Liver (tissue), 9 donors: ENCODE measurements around the gene EXOC8. TPM values are rescaled to one million over a fixed set of nuclear protein-coding genes. Genes with fewer than 3 reads are reported as not detected.

ENCODE experiments used
- DNase-seq: peaks from one replicate; pipeline ENCODE4 v3.0.0-alpha.2; 2017; ENCODE audit warnings: low spot score
- H3K27ac ChIP-seq, 2 donors: one replicate each; pipeline ENCODE4 v1.7.0; 2013; ENCODE audit warnings: inconsistent platforms in 2 of 2, low read length in 2 of 2, control low read depth in 1 of 2, low read depth in 1 of 2, mild to moderate bottlenecking in 1 of 2
- H3K27me3 ChIP-seq, 4 donors: one replicate each; pipeline versions ENCODE4 v1.6.1 to v1.7.0; 2013; ENCODE audit warnings: low read length in 3 of 4, inconsistent platforms in 1 of 4, mild to moderate bottlenecking in 1 of 4, moderate library complexity in 1 of 4; ENCODE audit not compliant: control insufficient read depth in 4 of 4, insufficient read depth in 4 of 4
- H3K36me3 ChIP-seq, 4 donors: one replicate each; pipeline versions ENCODE4 v1.6.1 to v1.7.0; 2013; ENCODE audit warnings: low read length in 3 of 4, mild to moderate bottlenecking in 3 of 4, low read depth in 1 of 4, moderate library complexity in 1 of 4; ENCODE audit not compliant: control insufficient read depth in 4 of 4, insufficient read depth in 3 of 4
- H3K4me1 ChIP-seq, 4 donors: one replicate each; pipeline versions ENCODE4 v1.6.1 to v1.7.0; 2013; ENCODE audit warnings: low read length in 3 of 4, mild to moderate bottlenecking in 3 of 4, moderate library complexity in 1 of 4; ENCODE audit not compliant: control insufficient read depth in 4 of 4, insufficient read depth in 4 of 4
- H3K4me3 ChIP-seq, 3 donors: one replicate each; pipeline versions ENCODE4 v1.6.1 to v1.7.0; 2013; ENCODE audit warnings: low read length in 3 of 3, control low read depth in 1 of 3, low read depth in 1 of 3, mild to moderate bottlenecking in 1 of 3
- H3K9ac ChIP-seq, 2 donors: one replicate each; pipeline ENCODE4 v1.7.0; 2013; ENCODE audit warnings: low read length in 2 of 2, mild to moderate bottlenecking in 2 of 2, moderate library complexity in 2 of 2, control low read depth in 1 of 2, low read depth in 1 of 2
- H3K9me3 ChIP-seq, 4 donors: one replicate each; pipeline versions ENCODE4 v1.6.1 to v1.7.0; 2013; ENCODE audit warnings: low read length in 3 of 4; ENCODE audit not compliant: control insufficient read depth in 4 of 4
- ATF3 ChIP-seq: IDR thresholded peaks from 2 replicates; pipeline ENCODE4 v1.6.1; 2016; ENCODE audit warnings: antibody characterized with exemption
- EGR1 ChIP-seq, 2 donors: IDR thresholded peaks; 2 replicates each; pipeline ENCODE4 v1.6.1; 2016 to 2018; ENCODE audit warnings: antibody characterized with exemption in 2 of 2, low read depth in 2 of 2
- FOXA1 ChIP-seq: IDR thresholded peaks from 2 replicates; pipeline ENCODE4 v1.6.1; 2016; ENCODE audit warnings: antibody characterized with exemption
- FOXA2 ChIP-seq: IDR thresholded peaks from 2 replicates; pipeline ENCODE4 v1.6.1; 2016; ENCODE audit warnings: antibody characterized with exemption
- GABPA ChIP-seq, 2 donors: IDR thresholded peaks in 1 of 2; conservative IDR thresholded peaks in 1 of 2; 2 replicates each; pipeline ENCODE4 v1.6.1; 2016; ENCODE audit warnings: antibody characterized with exemption in 2 of 2, mild to moderate bottlenecking in 1 of 2, moderate library complexity in 1 of 2
- HNF4A ChIP-seq, 2 donors: conservative IDR thresholded peaks; 2 replicates each; pipeline ENCODE4 v1.6.1; 2016; ENCODE audit warnings: antibody characterized with exemption in 2 of 2, mild to moderate bottlenecking in 2 of 2
- HNF4G ChIP-seq: IDR thresholded peaks from 2 replicates; pipeline ENCODE4 v1.6.1; 2016; ENCODE audit warnings: antibody characterized with exemption
- JUND ChIP-seq, 2 donors: IDR thresholded peaks; 2 replicates each; pipeline ENCODE4 v1.6.1; 2016; ENCODE audit warnings: antibody characterized with exemption in 2 of 2
- NR2F2 ChIP-seq: IDR thresholded peaks from 2 replicates; pipeline ENCODE4 v1.6.1; 2016; ENCODE audit warnings: antibody characterized with exemption
- RAD21 ChIP-seq, 2 donors: IDR thresholded peaks; 2 replicates each; pipeline ENCODE4 v1.6.1; 2016; ENCODE audit warnings: antibody characterized with exemption in 2 of 2, mild to moderate bottlenecking in 2 of 2
- RXRA ChIP-seq, 2 donors: IDR thresholded peaks; 2 replicates each; pipeline ENCODE4 v1.6.1; 2017 to 2018; ENCODE audit warnings: antibody characterized with exemption in 2 of 2, mild to moderate bottlenecking in 1 of 2
- SP1 ChIP-seq: IDR thresholded peaks from 2 replicates; pipeline ENCODE4 v1.6.1; 2018; ENCODE audit warnings: antibody characterized with exemption, mild to moderate bottlenecking
- TAF1 ChIP-seq: conservative IDR thresholded peaks from 2 replicates; pipeline ENCODE4 v1.6.1; 2016; ENCODE audit warnings: antibody characterized with exemption, mild to moderate bottlenecking
- YY1 ChIP-seq: IDR thresholded peaks from 2 replicates; pipeline ENCODE4 v1.6.1; 2016; ENCODE audit warnings: antibody characterized with exemption, mild to moderate bottlenecking
- WGBS: extraction: QIAGEN DNeasy Blood & Tissue Kit; methylation state at CpG from one replicate; pipeline ENCODE4 v1.1.7; 2013; 5-methylcytosine and 5-hydroxymethylcytosine counted together
- polyA plus RNA-seq, 2 donors: library from polyadenylated mRNA; stranded (reverse) in 1 of 2; unstranded in 1 of 2; fragments of 200-250 nt in 1 of 2; fragments of >200 nt in 1 of 2; fragmentation: Nextera tagmentation in 1 of 2; extraction: Ambion mirVana in 1 of 2; gene quantifications; one replicate each; pipeline versions ENCODE4 v1.2.1 to v1.2.3, GENCODE V29; 2013 to 2015
- total RNA-seq, 2 donors: library from RNA; depleted of rRNA; stranded (reverse); fragments of >200 nt; gene quantifications; one replicate each; pipeline ENCODE4 v1.2.3, GENCODE V29; 2014
- TF ChIP-seq, protein P1 (sequence below): IDR thresholded peaks from 2 replicates; pipeline ENCODE4 v1.6.1; 2016; ENCODE audit warnings: antibody characterized with exemption, mild to moderate bottlenecking
- TF ChIP-seq, protein P2 (sequence below): IDR thresholded peaks from 2 replicates; pipeline ENCODE4 v1.6.1; 2016; ENCODE audit warnings: antibody characterized with exemption
- TF ChIP-seq, protein P3 (sequence below): IDR thresholded peaks from 2 replicates; pipeline ENCODE4 v1.6.1; 2016; ENCODE audit warnings: antibody characterized with exemption
- donor health status: healthy.
- donor health status: healthy.
- donor health status: healthy.
- donor health status: healthy.
- donor health status: healthy.

EXOC8 gene
- total and polyA plus RNA-seq, 4 donors, result 1.6 to 13.4 (median 7.5) TPM

DNA sequence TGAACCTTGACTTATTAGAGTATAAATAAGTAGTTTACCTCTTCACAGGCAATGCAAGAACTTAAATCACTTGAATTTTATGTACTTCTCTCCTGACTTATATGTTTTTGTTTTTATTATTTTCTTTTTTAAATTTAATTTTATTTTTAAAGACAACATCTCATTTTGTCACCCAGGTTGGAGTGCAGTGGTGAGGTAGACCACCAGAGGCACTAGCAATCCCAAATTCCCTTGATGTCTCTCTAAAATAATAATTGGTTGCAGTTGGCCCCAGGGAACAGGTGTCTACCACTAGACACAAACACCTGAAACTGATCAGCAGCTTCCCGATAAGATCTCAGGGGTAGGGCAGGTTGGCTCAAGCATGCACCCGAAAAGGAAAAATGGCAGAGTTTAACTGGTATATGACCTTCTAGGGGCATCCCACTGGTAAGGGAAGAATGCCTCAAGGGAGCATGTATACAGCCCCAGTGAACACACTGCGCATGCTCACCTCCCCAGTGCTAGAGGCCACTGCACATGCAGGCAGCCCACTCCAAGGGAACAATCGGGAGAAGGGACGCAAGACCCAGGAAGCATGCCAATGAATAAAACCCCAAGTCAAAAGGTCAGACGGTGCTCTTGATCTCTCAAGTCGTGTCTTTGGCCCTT lies 14.6 kb downstream of the EXOC8 start:
- DNase-seq, result no peak
- H3K36me3 ChIP-seq, result no peaks in the 10 kb centered on the region
- H3K27ac ChIP-seq, result no peak overlapping the region
- H3K4me1 ChIP-seq, result peaks cover 0 to 8% (median 6%) of the 10 kb centered on the region in 4 donors
- no peaks in the 10 kb centered on the region for H3K27me3 ChIP-seq
- no peak overlapping the region for H3K4me3 ChIP-seq
- no peaks in the 10 kb centered on the region for H3K9me3 ChIP-seq
- no peak overlapping the region for H3K9ac ChIP-seq
- TF ChIP-seq FOXA1 (no peak), HNF4A (conservative IDR thresholded peaks at IDR 0.05) (no peak), RAD21 (IDR thresholded peaks at IDR 0.05) (no peak), FOXA2 (no peak), RXRA (IDR thresholded peaks at IDR 0.05) (no peak), SP1 (no peak), GABPA (IDR thresholded peaks at IDR 0.05 in 1 of 2, conservative IDR thresholded peaks at IDR 0.05 in 1 of 2) (no peak), HNF4G (no peak), NR2F2 (no peak), EGR1 (IDR thresholded peaks at IDR 0.05; ENCODE audit: low read depth in 2 of 2) (no peak), YY1 (no peak), TAF1 (no peak), JUND (IDR thresholded peaks at IDR 0.05) (no peak)
- TF ChIP-seq, protein P1, sequence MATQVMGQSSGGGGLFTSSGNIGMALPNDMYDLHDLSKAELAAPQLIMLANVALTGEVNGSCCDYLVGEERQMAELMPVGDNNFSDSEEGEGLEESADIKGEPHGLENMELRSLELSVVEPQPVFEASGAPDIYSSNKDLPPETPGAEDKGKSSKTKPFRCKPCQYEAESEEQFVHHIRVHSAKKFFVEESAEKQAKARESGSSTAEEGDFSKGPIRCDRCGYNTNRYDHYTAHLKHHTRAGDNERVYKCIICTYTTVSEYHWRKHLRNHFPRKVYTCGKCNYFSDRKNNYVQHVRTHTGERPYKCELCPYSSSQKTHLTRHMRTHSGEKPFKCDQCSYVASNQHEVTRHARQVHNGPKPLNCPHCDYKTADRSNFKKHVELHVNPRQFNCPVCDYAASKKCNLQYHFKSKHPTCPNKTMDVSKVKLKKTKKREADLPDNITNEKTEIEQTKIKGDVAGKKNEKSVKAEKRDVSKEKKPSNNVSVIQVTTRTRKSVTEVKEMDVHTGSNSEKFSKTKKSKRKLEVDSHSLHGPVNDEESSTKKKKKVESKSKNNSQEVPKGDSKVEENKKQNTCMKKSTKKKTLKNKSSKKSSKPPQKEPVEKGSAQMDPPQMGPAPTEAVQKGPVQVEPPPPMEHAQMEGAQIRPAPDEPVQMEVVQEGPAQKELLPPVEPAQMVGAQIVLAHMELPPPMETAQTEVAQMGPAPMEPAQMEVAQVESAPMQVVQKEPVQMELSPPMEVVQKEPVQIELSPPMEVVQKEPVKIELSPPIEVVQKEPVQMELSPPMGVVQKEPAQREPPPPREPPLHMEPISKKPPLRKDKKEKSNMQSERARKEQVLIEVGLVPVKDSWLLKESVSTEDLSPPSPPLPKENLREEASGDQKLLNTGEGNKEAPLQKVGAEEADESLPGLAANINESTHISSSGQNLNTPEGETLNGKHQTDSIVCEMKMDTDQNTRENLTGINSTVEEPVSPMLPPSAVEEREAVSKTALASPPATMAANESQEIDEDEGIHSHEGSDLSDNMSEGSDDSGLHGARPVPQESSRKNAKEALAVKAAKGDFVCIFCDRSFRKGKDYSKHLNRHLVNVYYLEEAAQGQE, result no peak
- TF ChIP-seq, protein P2, sequence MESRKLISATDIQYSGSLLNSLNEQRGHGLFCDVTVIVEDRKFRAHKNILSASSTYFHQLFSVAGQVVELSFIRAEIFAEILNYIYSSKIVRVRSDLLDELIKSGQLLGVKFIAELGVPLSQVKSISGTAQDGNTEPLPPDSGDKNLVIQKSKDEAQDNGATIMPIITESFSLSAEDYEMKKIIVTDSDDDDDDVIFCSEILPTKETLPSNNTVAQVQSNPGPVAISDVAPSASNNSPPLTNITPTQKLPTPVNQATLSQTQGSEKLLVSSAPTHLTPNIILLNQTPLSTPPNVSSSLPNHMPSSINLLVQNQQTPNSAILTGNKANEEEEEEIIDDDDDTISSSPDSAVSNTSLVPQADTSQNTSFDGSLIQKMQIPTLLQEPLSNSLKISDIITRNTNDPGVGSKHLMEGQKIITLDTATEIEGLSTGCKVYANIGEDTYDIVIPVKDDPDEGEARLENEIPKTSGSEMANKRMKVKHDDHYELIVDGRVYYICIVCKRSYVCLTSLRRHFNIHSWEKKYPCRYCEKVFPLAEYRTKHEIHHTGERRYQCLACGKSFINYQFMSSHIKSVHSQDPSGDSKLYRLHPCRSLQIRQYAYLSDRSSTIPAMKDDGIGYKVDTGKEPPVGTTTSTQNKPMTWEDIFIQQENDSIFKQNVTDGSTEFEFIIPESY, result no peak
- TF ChIP-seq, protein P3, sequence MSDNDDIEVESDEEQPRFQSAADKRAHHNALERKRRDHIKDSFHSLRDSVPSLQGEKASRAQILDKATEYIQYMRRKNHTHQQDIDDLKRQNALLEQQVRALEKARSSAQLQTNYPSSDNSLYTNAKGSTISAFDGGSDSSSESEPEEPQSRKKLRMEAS, result no peak
- 83% methylated on average over 7 of the region's 7 CpGs for WGBS

GRCh38 chr1:231319080-231319479 lies 18.6 kb downstream of the EXOC8 start:
- DNase-seq, result no peak
- H3K27me3 ChIP-seq, result no peaks in the 10 kb centered on the region
- WGBS, result 89% methylated on average over 9 of the region's 9 CpGs
- H3K9ac ChIP-seq, result no peak overlapping the region
- H3K27ac ChIP-seq, result no peak overlapping the region
- H3K4me1 ChIP-seq, result no peaks in the 10 kb centered on the region
- no peak overlapping the region for H3K4me3 ChIP-seq
- H3K9me3 ChIP-seq, result no peaks in the 10 kb centered on the region
- no peaks in the 10 kb centered on the region for H3K36me3 ChIP-seq
- TF ChIP-seq FOXA1 (no peak), GABPA (IDR thresholded peaks at IDR 0.05 in 1 of 2, conservative IDR thresholded peaks at IDR 0.05 in 1 of 2) (no peak), ATF3 (no peak), HNF4G (no peak), NR2F2 (no peak), FOXA2 (no peak), SP1 (no peak)
- TF ChIP-seq, protein P1, result no peak
- TF ChIP-seq, protein P2, result no peak
- TF ChIP-seq, protein P3, result no peak
